PC-9 (cell line): ENCODE data around the gene ADGRG2. TPM values are rescaled to one million over a fixed set of nuclear protein-coding genes. Genes with fewer than 3 reads are reported as not detected.

Experiments
- BruUV-seq: library from RNA; stranded (reverse); fragments of 400-500 nt; replicated peaks from 2 replicates; lab custom pipeline; 2021; lab: Mats Ljungman, UMichigan
- CTCF ChIA-PET: fragments of 300-600 bp; sonication (Branson Sonifier 250); formaldehyde crosslinking; loops from one replicate; lab custom pipeline; 2022; ENCODE audit warnings: antibody characterized with exemption; lab: Charles Lee
- POLR2A ChIA-PET: fragments of 300-600 bp; sonication (Branson Sonifier 250); formaldehyde crosslinking; loops from one replicate; lab custom pipeline; 2022; ENCODE audit warnings: antibody characterized with exemption; ENCODE audit not compliant: unreplicated experiment; lab: Charles Lee
- DNase-seq, 2 experiments: peaks; one replicate each; pipeline versions ENCODE4 v3.0.0 to v3.0.0-alpha.2; 2015 to 2022; ENCODE audit warnings: mixed read lengths in 1 of 2
- H2AFZ ChIP-seq: fragments of 200-600 bp; sonication (generic); 2 replicates; pipeline ENCODE4 v1.8.1; 2017; ENCODE audit warnings: antibody characterized with exemption
- H3F3A ChIP-seq: fragments of 200-600 bp; sonication (generic); 2 replicates; pipeline ENCODE4 v1.8.1; 2017; ENCODE audit warnings: antibody characterized with exemption, mild to moderate bottlenecking, low read depth; ENCODE audit not compliant: insufficient read depth
- H3K27ac ChIP-seq: fragments of 200-600 bp; sonication (generic); 2 replicates; pipeline ENCODE4 v1.6.1; 2016; ENCODE audit warnings: mixed run types
- H3K27me3 ChIP-seq: fragments of 200-600 bp; sonication (generic); 2 replicates; pipeline ENCODE4 v1.6.1; 2016; ENCODE audit warnings: low read depth, mixed run types; ENCODE audit not compliant: insufficient read depth
- H3K36me3 ChIP-seq: fragments of 200-600 bp; sonication (generic); 2 replicates; pipeline ENCODE4 v1.6.1; 2016; ENCODE audit warnings: low read depth, mixed run types
- H3K4me1 ChIP-seq: fragments of 200-600 bp; sonication (generic); replicated peaks from 2 replicates; pipeline ENCODE4 v1.6.1; 2016; ENCODE audit warnings: mixed run types; ENCODE audit not compliant: insufficient read depth
- H3K4me2 ChIP-seq: fragments of 200-600 bp; sonication (generic); 2 replicates; pipeline ENCODE4 v1.6.1; 2017; ENCODE audit warnings: mixed run types
- H3K4me3 ChIP-seq: fragments of 200-600 bp; sonication (generic); 2 replicates; pipeline ENCODE4 v1.6.1; 2016; ENCODE audit warnings: mixed run types
- H3K79me2 ChIP-seq: fragments of 200-600 bp; sonication (generic); 2 replicates; pipeline ENCODE4 v1.6.1; 2017; ENCODE audit warnings: low read depth, mixed run types
- H3K9me2 ChIP-seq: fragments of 200-600 bp; sonication (generic); 2 replicates; pipeline ENCODE4 v1.8.1; 2017; ENCODE audit warnings: mild to moderate bottlenecking; ENCODE audit not compliant: insufficient read depth
- H3K9me3 ChIP-seq: fragments of 200-600 bp; sonication (generic); 2 replicates; pipeline ENCODE4 v1.8.1; 2016; ENCODE audit warnings: low read depth; ENCODE audit not compliant: insufficient read depth
- H4K20me1 ChIP-seq: fragments of 200-600 bp; sonication (generic); 2 replicates; pipeline ENCODE4 v1.8.1; 2017; ENCODE audit not compliant: insufficient read depth
- EZH2 ChIP-seq: fragments of 200-600 bp; sonication (generic); IDR thresholded peaks from 2 replicates; pipeline ENCODE4 v1.8.0; 2017; ENCODE audit warnings: antibody characterized with exemption, low read depth
- intact Hi-C: fragments of 100-400 bp; cut with micrococcal nuclease; formaldehyde crosslinking; loops from one replicate; pipeline ENCODE4 v1.10.0; 2022; ENCODE audit not compliant: unreplicated experiment
- total RNA-seq: library from RNA; stranded (reverse); gene quantifications from 2 replicates; pipeline ENCODE4 v1.2.3, GENCODE V29; 2021
- TF ChIP-seq, protein P1 (sequence below): fragments of 200-600 bp; sonication (generic); conservative IDR thresholded peaks from 2 replicates; pipeline ENCODE4 v1.6.1; 2017; ENCODE audit warnings: mixed run types, antibody characterized with exemption, mild to moderate bottlenecking, moderate library complexity

The ADGRG2 gene
- total RNA-seq, 1 experiment from 2014 or later, result 0.22 TPM

DNA sequence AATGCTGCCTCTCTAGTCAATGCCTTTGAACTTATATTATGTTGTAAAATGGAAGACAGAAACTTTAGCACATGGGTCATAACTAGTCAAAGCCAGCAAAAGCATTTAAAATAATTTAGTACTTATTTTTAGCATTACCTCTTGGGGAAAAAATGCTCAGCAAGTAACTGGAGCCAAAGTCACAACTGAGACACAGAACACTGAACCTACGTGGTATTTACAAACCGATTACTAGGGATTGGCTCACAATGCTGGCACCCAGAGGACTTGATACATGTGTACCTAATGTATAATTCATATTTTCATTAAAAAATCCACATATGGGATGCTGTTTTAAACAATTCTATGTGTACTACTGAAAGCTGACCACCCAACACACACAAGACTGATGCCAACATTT lies 176.8 kb downstream of the ADGRG2 start:
- no peak overlapping the region for H3K27ac ChIP-seq
- DNase-seq, result no peak
- H3K27me3 ChIP-seq, result no peaks in the 10 kb centered on the region
- TF ChIP-seq EZH2, result no peak
- TF ChIP-seq, protein P1, sequence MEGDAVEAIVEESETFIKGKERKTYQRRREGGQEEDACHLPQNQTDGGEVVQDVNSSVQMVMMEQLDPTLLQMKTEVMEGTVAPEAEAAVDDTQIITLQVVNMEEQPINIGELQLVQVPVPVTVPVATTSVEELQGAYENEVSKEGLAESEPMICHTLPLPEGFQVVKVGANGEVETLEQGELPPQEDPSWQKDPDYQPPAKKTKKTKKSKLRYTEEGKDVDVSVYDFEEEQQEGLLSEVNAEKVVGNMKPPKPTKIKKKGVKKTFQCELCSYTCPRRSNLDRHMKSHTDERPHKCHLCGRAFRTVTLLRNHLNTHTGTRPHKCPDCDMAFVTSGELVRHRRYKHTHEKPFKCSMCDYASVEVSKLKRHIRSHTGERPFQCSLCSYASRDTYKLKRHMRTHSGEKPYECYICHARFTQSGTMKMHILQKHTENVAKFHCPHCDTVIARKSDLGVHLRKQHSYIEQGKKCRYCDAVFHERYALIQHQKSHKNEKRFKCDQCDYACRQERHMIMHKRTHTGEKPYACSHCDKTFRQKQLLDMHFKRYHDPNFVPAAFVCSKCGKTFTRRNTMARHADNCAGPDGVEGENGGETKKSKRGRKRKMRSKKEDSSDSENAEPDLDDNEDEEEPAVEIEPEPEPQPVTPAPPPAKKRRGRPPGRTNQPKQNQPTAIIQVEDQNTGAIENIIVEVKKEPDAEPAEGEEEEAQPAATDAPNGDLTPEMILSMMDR, result no peak
- no peaks in the 10 kb centered on the region for H3K9me2 ChIP-seq
- H3K9me3 ChIP-seq, result no peaks in the 10 kb centered on the region
- ChIA-PET POLR2A (no interaction called here), CTCF (no interaction called here)
- no peaks in the 10 kb centered on the region for H4K20me1 ChIP-seq
- no peak overlapping the region for H3K4me2 ChIP-seq
- no peaks in the 10 kb centered on the region for H3K36me3 ChIP-seq
- no peak overlapping the region for H2AFZ ChIP-seq
- H3K79me2 ChIP-seq, result no peaks in the 10 kb centered on the region
- H3K4me3 ChIP-seq, result no peak overlapping the region
- intact Hi-C loops, result no loop called here
- no peaks in the 10 kb centered on the region for H3F3A ChIP-seq
- no peaks in the 10 kb centered on the region for H3K4me1 ChIP-seq
- no TSS peak for BruUV-seq

DNA sequence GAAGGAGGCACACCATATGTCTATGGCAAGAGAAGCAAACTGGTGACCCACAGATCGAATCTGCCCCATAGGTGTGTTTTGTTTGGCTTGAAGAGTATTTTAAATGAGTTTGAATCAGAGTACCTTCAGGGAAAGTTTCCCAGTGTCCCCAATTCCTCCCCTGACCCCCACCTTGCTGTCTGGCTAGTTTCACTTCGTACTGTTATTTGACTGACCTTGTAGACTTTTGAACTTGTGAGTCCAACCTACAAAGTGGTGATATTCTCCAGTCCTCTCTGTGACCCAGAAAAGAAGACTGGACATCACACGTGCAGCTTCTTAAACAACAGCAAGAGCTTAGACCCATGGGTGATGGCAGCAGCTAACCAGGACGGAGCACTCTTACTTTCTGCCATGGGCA lies 177.8 kb downstream of the ADGRG2 start:
- H3K27ac ChIP-seq, result no peak overlapping the region
- POLR2A ChIA-PET, result no interaction called here
- no peaks in the 10 kb centered on the region for H3K27me3 ChIP-seq
- no peaks in the 10 kb centered on the region for H3K4me1 ChIP-seq
- H3F3A ChIP-seq, result no peaks in the 10 kb centered on the region
- H4K20me1 ChIP-seq, result no peaks in the 10 kb centered on the region
- H3K9me3 ChIP-seq, result no peaks in the 10 kb centered on the region
- BruUV-seq, result no TSS peak
- H3K9me2 ChIP-seq, result no peaks in the 10 kb centered on the region
- H2AFZ ChIP-seq, result no peak overlapping the region
- no peak for DNase-seq
- H3K4me2 ChIP-seq, result no peak overlapping the region
- H3K4me3 ChIP-seq, result no peak overlapping the region
- CTCF ChIA-PET, result no interaction called here
- intact Hi-C loops, result no loop called here
- TF ChIP-seq, protein P1, result no peak
- TF ChIP-seq EZH2, result no peak
- H3K36me3 ChIP-seq, result no peaks in the 10 kb centered on the region
- no peaks in the 10 kb centered on the region for H3K79me2 ChIP-seq

DNA sequence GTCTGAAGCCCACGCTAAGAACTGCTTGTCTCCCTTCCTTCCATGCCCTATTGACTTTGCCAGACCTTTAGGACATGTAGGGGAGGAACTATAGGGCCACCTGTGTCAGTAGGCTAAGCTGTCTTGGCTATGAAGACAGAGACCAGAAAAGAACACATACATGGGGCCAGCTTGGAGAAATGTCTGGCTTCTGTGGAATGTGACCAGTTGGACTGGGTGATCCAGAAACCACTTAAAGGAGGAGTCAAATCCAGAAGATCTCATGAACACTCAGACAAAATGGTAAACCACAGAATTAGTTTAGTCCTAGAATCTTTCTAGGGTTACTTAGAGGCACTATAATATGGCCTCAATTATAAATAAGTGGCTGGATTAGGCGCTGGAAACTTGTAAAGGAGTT lies 180.4 kb downstream of the ADGRG2 start:
- intact Hi-C loops, result no loop called here
- ChIA-PET CTCF (no interaction called here), POLR2A (no interaction called here)
- Histone ChIP-seq H2AFZ (no peak overlapping the region), H3K9me3 (no peaks in the 10 kb centered on the region), H3K4me2 (no peak overlapping the region), H3K27ac (no peak overlapping the region), H3F3A (no peaks in the 10 kb centered on the region), H3K9me2 (no peaks in the 10 kb centered on the region), H4K20me1 (no peaks in the 10 kb centered on the region), H3K4me3 (no peak overlapping the region), H3K4me1 (no peaks in the 10 kb centered on the region), H3K27me3 (no peaks in the 10 kb centered on the region), H3K79me2 (no peaks in the 10 kb centered on the region), H3K36me3 (no peaks in the 10 kb centered on the region)
- no peak for TF ChIP-seq EZH2
- TF ChIP-seq, protein P1, result no peak
- BruUV-seq, result no TSS peak
- DNase-seq, result no peak

Other genes starting within 250 kb of the ADGRG2 start
- 34.4 and 41.0 TPM in 2 replicates for gene PHKA2, start 138.4 kb downstream of the ADGRG2 start, total RNA-seq
- gene PDHA1, start 221.5 kb upstream of the ADGRG2 start, total RNA-seq, result 193 and 199 TPM in 2 replicates